Measurements from ENCODE around the gene BLVRB. TPM values are rescaled to one million over a fixed set of nuclear protein-coding genes. Genes with fewer than 3 reads are reported as not detected.
"Not testable (repeated sequence)": the region's sequence is repeated elsewhere in the genome, so short reads cannot be mapped to it uniquely, and the experiment has no call there.

The BLVRB gene
- total RNA-seq, 1 donor, result 33.7 TPM

GRCh38 chr19:40492274-40492673 lies 26.7 kb upstream of the BLVRB start:
- no peak for DNase-seq (ENCODE audit: low read depth)
- H3K4me3 ChIP-seq (ENCODE audit: low read depth, low read length), result no peak overlapping the region
- no peak for TF ChIP-seq CTCF (IDR thresholded peaks at IDR 0.05; ENCODE audit: insufficient read depth, low read depth, low read length)

- DNase-seq (ENCODE audit: low read depth), result no peak
- no peak for TF ChIP-seq CTCF (IDR thresholded peaks at IDR 0.05; ENCODE audit: insufficient read depth, low read depth, low read length)
- no peak overlapping the region for H3K4me3 ChIP-seq (ENCODE audit: low read depth, low read length)
These were observed 24.3 kb upstream of the BLVRB start for GRCh38 chr19:40489882-40490230.

GRCh38 chr19:40486017-40486416 lies 20.5 kb upstream of the BLVRB start:
- TF ChIP-seq CTCF (IDR thresholded peaks at IDR 0.05; ENCODE audit: insufficient read depth, low read depth, low read length), result no peak
- no peak for DNase-seq (ENCODE audit: low read depth)
- H3K4me3 ChIP-seq (ENCODE audit: low read depth, low read length), result no peak overlapping the region

GRCh38 chr19:40475878-40476644 lies 10.5 kb upstream of the BLVRB start:
- not testable (repeated sequence) for H3K4me3 ChIP-seq (ENCODE audit: low read depth, low read length); DNase-seq (ENCODE audit: low read depth)

GRCh38 chr19:40474737-40475136 lies 9.2 kb upstream of the BLVRB start:
- TF ChIP-seq CTCF (IDR thresholded peaks at IDR 0.05; ENCODE audit: insufficient read depth, low read depth, low read length), result no peak
- no peak for DNase-seq (ENCODE audit: low read depth)
- H3K4me3 ChIP-seq (ENCODE audit: low read depth, low read length), result no peak overlapping the region

- no peak overlapping the region for H3K4me3 ChIP-seq (ENCODE audit: low read depth, low read length)
- no peak for DNase-seq (ENCODE audit: low read depth)
- no peak for TF ChIP-seq CTCF (IDR thresholded peaks at IDR 0.05; ENCODE audit: insufficient read depth, low read depth, low read length)
These were observed 7.0 kb upstream of the BLVRB start for GRCh38 chr19:40472516-40472915.

- DNase-seq (ENCODE audit: low read depth), result no peak
- no peak for TF ChIP-seq CTCF (IDR thresholded peaks at IDR 0.05; ENCODE audit: insufficient read depth, low read depth, low read length)
- H3K4me3 ChIP-seq (ENCODE audit: low read depth, low read length), result no peak overlapping the region
These were observed 5.6 kb upstream of the BLVRB start for GRCh38 chr19:40471111-40471510.

Measured in fibroblast of villous mesenchyme (primary cell).